T-helper 9 cell (primary cell): ENCODE data around the gene CFHR2.

Source experiments
- DNase-seq: peaks from one replicate; pipeline ENCODE4 v3.0.0-alpha.2; 2020

Gene CFHR2

GRCh38 chr1:197003132-197003531 lies 59.6 kb downstream of the CFHR2 start:
- DNase-seq = no peak

DNA sequence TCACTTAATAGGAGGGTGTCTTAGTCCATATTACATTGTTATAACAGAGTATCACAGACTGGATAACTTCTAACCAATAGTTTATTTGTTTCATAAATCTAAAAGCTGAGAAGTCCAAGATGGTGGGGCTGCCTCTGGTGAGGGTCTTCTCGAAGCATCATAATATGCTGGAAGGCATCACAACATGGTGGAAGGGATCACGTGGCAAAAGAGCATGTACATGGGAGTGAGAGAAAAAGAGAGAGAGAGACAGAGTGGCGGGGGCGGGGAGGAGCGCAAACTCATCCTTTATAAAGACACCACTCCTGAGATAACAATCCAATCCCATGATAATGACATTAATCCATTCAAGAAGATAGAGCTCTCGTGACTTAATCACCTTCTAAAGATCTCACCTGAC lies 65.3 kb downstream of the CFHR2 start:
- DNase-seq = no peak
